Measurements from ENCODE around the gene PRKCH. TPM values are rescaled to one million over a fixed set of nuclear protein-coding genes. Genes with fewer than 3 reads are reported as not detected.

PRKCH gene
- total and polyA plus RNA-seq, 9 of the 15 experiments (the other 6 are each of a cell fraction or from before 2014, with no cell fraction given), result 0.61 to 4.4 (median 4.0) TPM

- CTCF ChIA-PET (ENCODE audit: low intra/inter-chr PET ratio), result no interaction called here
- POLR2A ChIA-PET, result no interaction called here
- ATAC-seq, result no peak
- Histone ChIP-seq H3K9ac (ENCODE audit: insufficient read depth in 1 of 2, low read depth in 2 of 2, low read length in 2 of 2) (no peak overlapping the region), H3K4me2 (ENCODE audit: insufficient read depth, low read length) (no peak overlapping the region), H3K27ac (ENCODE audit: extremely low read depth, low read depth, low read length) (no peak overlapping the region), H3K4me3 (no peak overlapping the region), H2AFZ (ENCODE audit: low read depth, low read length) (no peak overlapping the region), H3K9me1 (ENCODE audit: control insufficient read depth, insufficient read depth, low read length) (no peaks in the 10 kb centered on the region), H3K4me1 (replicated peaks in 1 of 2; ENCODE audit: control insufficient read depth in 2 of 2, insufficient read depth in 2 of 2, low read length in 2 of 2) (peaks cover 8 to 15% of the 10 kb centered on the region in 2 experiments; a peak in 4 of 5 replicates), H4K20me1 (replicated peaks; ENCODE audit: control insufficient read depth, insufficient read depth, low read length) (no peaks in the 10 kb centered on the region), H3K79me2 (ENCODE audit: control insufficient read depth, insufficient read depth, low read length) (no peaks in the 10 kb centered on the region), H3K27me3 (ENCODE audit: control insufficient read depth in 2 of 2, insufficient read depth in 2 of 2, low read length in 2 of 2) (no peaks in the 10 kb centered on the region), H3K36me3 (ENCODE audit: control insufficient read depth, insufficient read depth, low read length) (no peaks in the 10 kb centered on the region), H3K9me3 (replicated peaks; ENCODE audit: control insufficient read depth, insufficient read depth, low read depth, low read length) (no peaks in the 10 kb centered on the region)
- no TSS peak for BruUV-seq (replicated peaks)
- in situ Hi-C loops (cut with MboI) (no loop called here), intact Hi-C loops (cut with micrococcal nuclease) (no loop called here)
- 53% methylated on average over 6 of the region's 6 CpGs for WGBS (ENCODE audit: insufficient coverage, low coverage, missing lambda C conversion rate)
- TF ChIP-seq BRD9 (IDR thresholded peaks at IDR 0.05; ENCODE audit: low read depth, partially characterized antibody), result no peak
- TF ChIP-seq, protein P1, sequence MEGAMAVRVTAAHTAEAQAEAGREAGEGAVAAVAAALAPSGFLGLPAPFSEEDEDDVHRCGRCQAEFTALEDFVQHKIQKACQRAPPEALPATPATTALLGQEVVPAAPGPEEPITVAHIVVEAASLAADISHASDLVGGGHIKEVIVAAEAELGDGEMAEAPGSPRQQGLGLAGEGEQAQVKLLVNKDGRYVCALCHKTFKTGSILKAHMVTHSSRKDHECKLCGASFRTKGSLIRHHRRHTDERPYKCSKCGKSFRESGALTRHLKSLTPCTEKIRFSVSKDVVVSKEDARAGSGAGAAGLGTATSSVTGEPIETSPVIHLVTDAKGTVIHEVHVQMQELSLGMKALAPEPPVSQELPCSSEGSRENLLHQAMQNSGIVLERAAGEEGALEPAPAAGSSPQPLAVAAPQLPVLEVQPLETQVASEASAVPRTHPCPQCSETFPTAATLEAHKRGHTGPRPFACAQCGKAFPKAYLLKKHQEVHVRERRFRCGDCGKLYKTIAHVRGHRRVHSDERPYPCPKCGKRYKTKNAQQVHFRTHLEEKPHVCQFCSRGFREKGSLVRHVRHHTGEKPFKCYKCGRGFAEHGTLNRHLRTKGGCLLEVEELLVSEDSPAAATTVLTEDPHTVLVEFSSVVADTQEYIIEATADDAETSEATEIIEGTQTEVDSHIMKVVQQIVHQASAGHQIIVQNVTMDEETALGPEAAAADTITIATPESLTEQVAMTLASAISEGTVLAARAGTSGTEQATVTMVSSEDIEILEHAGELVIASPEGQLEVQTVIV (CRISPR knock-in tag; IDR thresholded peaks at IDR 0.05; ENCODE audit: borderline replicate concordance), result no peak
- DNase-seq (ENCODE audit: extremely low read depth in 1 of 4, low spot score in 3 of 4), result no peak
- no peak for FAIRE-seq
Measured at GRCh38 chr14:61489932-61490331, 168.6 kb downstream of the PRKCH start.

GRCh38 chr14:61491224-61491623 lies 169.8 kb downstream of the PRKCH start:
- ChIA-PET CTCF (ENCODE audit: low intra/inter-chr PET ratio) (no interaction called here), POLR2A (interaction anchor here (0.7 kb wide), 1 partner anchor 72 kb away, joined by 3 read pairs; no protein-coding TSS in a partner anchor)
- no TSS peak for BruUV-seq (replicated peaks)
- FAIRE-seq (no peak), ATAC-seq (no peak), DNase-seq (ENCODE audit: extremely low read depth in 1 of 4, low spot score in 3 of 4) (no peak)
- Histone ChIP-seq H3K9me1 (ENCODE audit: control insufficient read depth, insufficient read depth, low read length) (no peaks in the 10 kb centered on the region), H3K27ac (ENCODE audit: extremely low read depth, low read depth, low read length) (no peak overlapping the region), H3K79me2 (ENCODE audit: control insufficient read depth, insufficient read depth, low read length) (no peaks in the 10 kb centered on the region), H3K4me2 (ENCODE audit: insufficient read depth, low read length) (no peak overlapping the region), H4K20me1 (replicated peaks; ENCODE audit: control insufficient read depth, insufficient read depth, low read length) (no peaks in the 10 kb centered on the region), H3K9ac (ENCODE audit: insufficient read depth in 1 of 2, low read depth in 2 of 2, low read length in 2 of 2) (no peak overlapping the region), H3K4me1 (replicated peaks in 1 of 2; ENCODE audit: control insufficient read depth in 2 of 2, insufficient read depth in 2 of 2, low read length in 2 of 2) (peaks cover 8 to 17% of the 10 kb centered on the region in 2 experiments; a peak in 4 of 5 replicates), H3K9me3 (replicated peaks; ENCODE audit: control insufficient read depth, insufficient read depth, low read depth, low read length) (no peaks in the 10 kb centered on the region), H3K27me3 (ENCODE audit: control insufficient read depth in 2 of 2, insufficient read depth in 2 of 2, low read length in 2 of 2) (no peaks in the 10 kb centered on the region), H2AFZ (ENCODE audit: low read depth, low read length) (no peak overlapping the region), H3K4me3 (no peak overlapping the region), H3K36me3 (ENCODE audit: control insufficient read depth, insufficient read depth, low read length) (no peaks in the 10 kb centered on the region)
- no peak for TF ChIP-seq ZNF507 (tag; conservative IDR thresholded peaks at IDR 0.05)
- no peak for TF ChIP-seq MAZ (CRISPR knock-in tag; conservative IDR thresholded peaks at IDR 0.05 in 1 of 2, IDR thresholded peaks at IDR 0.05 in 1 of 2)
- TF ChIP-seq RCOR1 (IDR thresholded peaks at IDR 0.05; ENCODE audit: borderline replicate concordance in 1 of 2, low read depth in 2 of 2, low read length in 2 of 2), result no peak
- TF ChIP-seq ZNF431 (CRISPR knock-in tag; IDR thresholded peaks at IDR 0.05), result no peak
- no peak for TF ChIP-seq ZHX1 (conservative IDR thresholded peaks at IDR 0.05; ENCODE audit: low read length)
- TF ChIP-seq ZNF551 (CRISPR knock-in tag; IDR thresholded peaks at IDR 0.05), result no peak
- intact Hi-C loops (cut with micrococcal nuclease), result no loop called here
- WGBS (ENCODE audit: insufficient coverage, low coverage, missing lambda C conversion rate), result 0% methylated on average over 1 of the region's 1 CpG
- in situ Hi-C loops (cut with MboI), result no loop called here
